Neural cell (in vitro differentiated cells): ENCODE results near the gene AARS2. TPM values are rescaled to one million over a fixed set of nuclear protein-coding genes. Genes with fewer than 3 reads are reported as not detected.

Experiments used
- H2AFZ ChIP-seq: fragments of 200-600, 300-800 bp; sonication (generic), shearing (Covaris generic); 2 replicates; pipeline ENCODE4 v1.6.0; 2014; ENCODE audit warnings: low read depth, mild to moderate bottlenecking, antibody characterized with exemption, low read length, moderate library complexity
- H3F3A ChIP-seq: fragments of 200-600 bp; shearing (Covaris generic); 2 replicates; pipeline ENCODE4 v1.6.1; 2016; ENCODE audit warnings: mild to moderate bottlenecking, moderate library complexity, mixed read lengths, antibody characterized with exemption, low read length; ENCODE audit not compliant: insufficient read depth, poor library complexity, severe bottlenecking
- H3K27ac ChIP-seq: fragments of 200-600, 300-800 bp; sonication (generic), shearing (Covaris generic); 2 replicates; pipeline ENCODE4 v1.5.1; 2014; ENCODE audit warnings: mild to moderate bottlenecking, low read length, moderate library complexity
- H3K27me3 ChIP-seq: fragments of 300-800, 200-600 bp; sonication (generic), shearing (Covaris generic); 2 replicates; pipeline ENCODE4 v1.6.0; 2014; ENCODE audit warnings: mild to moderate bottlenecking, low read depth, low read length, moderate library complexity; ENCODE audit not compliant: insufficient read depth
- H3K36me3 ChIP-seq: fragments of 300-800, 200-600 bp; sonication (generic), shearing (Covaris generic); 2 replicates; pipeline ENCODE4 v1.5.1; 2014; ENCODE audit warnings: mild to moderate bottlenecking, antibody characterized with exemption, low read length, moderate library complexity; ENCODE audit not compliant: insufficient read depth
- H3K4me2 ChIP-seq: fragments of 300-800, 200-600 bp; sonication (generic), shearing (Covaris generic); 2 replicates; pipeline ENCODE4 v1.6.0; 2014; ENCODE audit warnings: mild to moderate bottlenecking, low read length
- H3K4me3 ChIP-seq: fragments of 300-800, 200-600 bp; sonication (generic), shearing (Covaris generic); 2 replicates; pipeline ENCODE4 v1.5.1; 2014; ENCODE audit warnings: mild to moderate bottlenecking, low read length, moderate library complexity
- H3K79me2 ChIP-seq: fragments of 200-600 bp; shearing (Covaris generic); replicated peaks from 2 replicates; pipeline ENCODE4 v1.6.0; 2014; ENCODE audit warnings: mild to moderate bottlenecking, low read length, moderate library complexity; ENCODE audit not compliant: insufficient read depth
- H3K9ac ChIP-seq: fragments of 300-800, 200-600 bp; sonication (generic), shearing (Covaris generic); 2 replicates; pipeline ENCODE4 v1.6.1; 2016; ENCODE audit warnings: mild to moderate bottlenecking, low read length, mixed read lengths
- H3K9me2 ChIP-seq: fragments of 200-600 bp; shearing (Covaris generic); 2 replicates; pipeline ENCODE4 v1.6.1; 2016; ENCODE audit warnings: mild to moderate bottlenecking, low read length, mixed read lengths; ENCODE audit not compliant: insufficient read depth
- H3K9me3 ChIP-seq: fragments of 200-600, 300-800 bp; sonication (generic), shearing (Covaris generic); 2 replicates; pipeline ENCODE4 v1.6.1; 2016; ENCODE audit warnings: mild to moderate bottlenecking, mixed run types, low read length, moderate library complexity, mixed read lengths
- H4K20me1 ChIP-seq: fragments of 200-600 bp; shearing (Covaris generic); 2 replicates; pipeline ENCODE4 v1.6.1; 2016; ENCODE audit warnings: mild to moderate bottlenecking, mixed run types; ENCODE audit not compliant: insufficient read depth
- EP300 ChIP-seq: fragments of 450-650 bp; conservative IDR thresholded peaks from 2 replicates; pipeline ENCODE4 v1.6.1; 2014; ENCODE audit warnings: antibody characterized with exemption, mild to moderate bottlenecking, moderate library complexity; ENCODE audit not compliant: poor library complexity, severe bottlenecking
- EZH2 ChIP-seq: fragments of 200-600, 300-800 bp; shearing (Covaris generic), sonication (generic); IDR thresholded peaks from 2 replicates; pipeline ENCODE4 v1.6.1; 2014; ENCODE audit warnings: antibody characterized with exemption, low read length, borderline replicate concordance, mild to moderate bottlenecking; ENCODE audit not compliant: insufficient read depth, poor library complexity, severe bottlenecking
- MXI1 ChIP-seq: fragments of 450-650 bp; conservative IDR thresholded peaks from 2 replicates; pipeline ENCODE4 v1.6.1; 2014; ENCODE audit warnings: antibody characterized with exemption, mild to moderate bottlenecking; ENCODE audit not compliant: poor library complexity, severe bottlenecking
- POLR2AphosphoS5 ChIP-seq: IDR thresholded peaks from 2 replicates; pipeline ENCODE4 v1.6.1; 2012
- RAD21 ChIP-seq: fragments of 450-650 bp; conservative IDR thresholded peaks from 2 replicates; pipeline ENCODE4 v1.6.1; 2014; ENCODE audit warnings: antibody characterized with exemption, mild to moderate bottlenecking, moderate library complexity
- SMC3 ChIP-seq: fragments of 450-650 bp; conservative IDR thresholded peaks from 2 replicates; pipeline ENCODE4 v1.6.1; 2014; ENCODE audit warnings: antibody characterized with exemption, mild to moderate bottlenecking, moderate library complexity; ENCODE audit not compliant: poor library complexity
- TAF1 ChIP-seq: IDR thresholded peaks from 2 replicates; pipeline ENCODE4 v1.6.1; 2012; ENCODE audit warnings: low read depth
- polyA minus RNA-seq: library from RNA; depleted of rRNA, polyadenylated mRNA; stranded (reverse); fragments of >200 nt; gene quantifications from 2 replicates; pipeline ENCODE4 v1.2.3, GENCODE V29; 2014
- polyA plus RNA-seq: library from polyadenylated mRNA; depleted of rRNA; stranded (reverse); fragments of >200 nt; gene quantifications from 2 replicates; pipeline ENCODE4 v1.2.3, GENCODE V29; 2014
- TF ChIP-seq, protein P1 (sequence below): IDR thresholded peaks from 2 replicates; pipeline ENCODE4 v1.6.1; 2012; ENCODE audit warnings: borderline replicate concordance
- TF ChIP-seq, protein P2 (sequence below): fragments of 450-650 bp; IDR thresholded peaks from 2 replicates; pipeline ENCODE4 v1.5.1; 2014; ENCODE audit warnings: antibody characterized with exemption, mild to moderate bottlenecking, moderate library complexity; ENCODE audit not compliant: poor library complexity, severe bottlenecking

Gene AARS2
- polyA plus RNA-seq: 12.6 and 14.0 TPM in 2 replicates
- 17.8 and 19.2 TPM in 2 replicates for polyA minus RNA-seq

DNA sequence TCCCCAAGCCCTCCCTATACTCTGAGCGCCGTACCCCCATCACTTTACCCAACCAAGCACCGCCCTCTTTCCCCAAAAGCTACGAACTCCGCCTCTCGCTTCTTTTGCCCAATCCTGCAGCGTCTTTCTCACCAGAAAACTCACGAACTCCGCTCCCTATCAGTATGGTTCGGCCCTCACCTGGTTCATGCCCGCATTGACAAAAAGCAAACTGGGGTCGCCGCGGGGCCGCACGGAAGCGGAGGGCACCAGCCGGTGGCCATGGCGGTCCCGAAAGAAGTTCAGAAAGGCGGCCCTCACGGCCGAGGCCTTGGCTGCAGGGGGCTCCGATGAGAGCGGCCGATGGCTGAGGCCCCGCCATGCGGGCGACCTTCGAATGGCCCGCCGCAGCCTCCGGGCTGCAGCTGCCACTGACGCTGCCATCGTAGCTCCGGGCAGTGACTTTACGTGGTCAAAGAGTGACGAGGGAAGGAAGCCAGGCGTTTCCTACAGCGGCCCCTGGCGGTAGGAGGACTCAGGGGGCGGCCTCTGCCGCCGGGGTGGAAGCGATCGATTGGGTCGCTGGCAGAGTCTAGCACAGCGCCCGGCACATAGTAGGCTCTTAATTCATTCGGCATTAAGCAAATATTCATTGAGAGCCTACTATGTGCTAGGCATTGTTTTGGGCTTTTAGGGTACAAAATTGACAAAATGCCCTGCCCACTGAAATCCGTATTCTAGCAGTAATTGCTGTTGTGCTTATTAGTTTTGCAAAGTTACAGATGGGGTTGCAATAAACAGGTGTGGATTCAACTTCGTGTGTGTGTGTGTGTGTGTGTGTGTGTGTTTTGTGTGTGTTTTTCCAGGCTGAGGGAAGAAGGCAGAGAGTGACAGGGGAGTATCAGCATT, at the start of gene AARS2:
Gene AARS2 (minus strand): TSS at position 447 of the 888 bp plus-strand sequence. CDS start 24 bp downstream, at position 423.
- peaks cover 7% of the 10 kb centered on the region for H3K36me3 ChIP-seq
- no peaks in the 10 kb centered on the region for H4K20me1 ChIP-seq

DNA sequence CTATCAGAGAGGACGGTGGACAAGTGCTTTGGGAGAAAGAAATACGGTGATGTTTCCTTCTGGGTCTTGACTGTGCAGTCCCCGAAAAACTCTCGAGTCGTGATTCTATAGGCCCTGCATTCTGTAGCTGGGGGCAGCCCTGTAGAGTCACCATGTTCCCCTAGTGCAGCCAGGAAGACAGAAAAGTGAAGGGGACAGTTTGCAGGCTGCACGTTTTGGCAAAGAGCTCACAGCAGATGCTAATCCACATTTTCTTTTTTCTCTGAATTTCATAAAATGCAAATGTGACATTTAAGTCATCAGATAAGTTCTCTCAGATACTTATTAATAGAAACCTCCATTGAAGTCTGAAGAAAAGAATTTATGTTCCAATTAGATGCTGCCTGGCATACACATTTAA, 48.8 kb upstream of the AARS2 start:
- Histone ChIP-seq H4K20me1 (no peaks in the 10 kb centered on the region), H3K9me2 (no peaks in the 10 kb centered on the region), H3K4me3 (no peak overlapping the region), H2AFZ (no peak overlapping the region), H3K27ac (no peak overlapping the region), H3K9ac (no peak overlapping the region), H3K4me2 (no peak overlapping the region), H3K36me3 (no peaks in the 10 kb centered on the region), H3F3A (no peaks in the 10 kb centered on the region), H3K9me3 (no peaks in the 10 kb centered on the region), H3K27me3 (no peaks in the 10 kb centered on the region), H3K79me2 (no peaks in the 10 kb centered on the region)
- TF ChIP-seq RAD21: no peak
- TF ChIP-seq, protein P1, sequence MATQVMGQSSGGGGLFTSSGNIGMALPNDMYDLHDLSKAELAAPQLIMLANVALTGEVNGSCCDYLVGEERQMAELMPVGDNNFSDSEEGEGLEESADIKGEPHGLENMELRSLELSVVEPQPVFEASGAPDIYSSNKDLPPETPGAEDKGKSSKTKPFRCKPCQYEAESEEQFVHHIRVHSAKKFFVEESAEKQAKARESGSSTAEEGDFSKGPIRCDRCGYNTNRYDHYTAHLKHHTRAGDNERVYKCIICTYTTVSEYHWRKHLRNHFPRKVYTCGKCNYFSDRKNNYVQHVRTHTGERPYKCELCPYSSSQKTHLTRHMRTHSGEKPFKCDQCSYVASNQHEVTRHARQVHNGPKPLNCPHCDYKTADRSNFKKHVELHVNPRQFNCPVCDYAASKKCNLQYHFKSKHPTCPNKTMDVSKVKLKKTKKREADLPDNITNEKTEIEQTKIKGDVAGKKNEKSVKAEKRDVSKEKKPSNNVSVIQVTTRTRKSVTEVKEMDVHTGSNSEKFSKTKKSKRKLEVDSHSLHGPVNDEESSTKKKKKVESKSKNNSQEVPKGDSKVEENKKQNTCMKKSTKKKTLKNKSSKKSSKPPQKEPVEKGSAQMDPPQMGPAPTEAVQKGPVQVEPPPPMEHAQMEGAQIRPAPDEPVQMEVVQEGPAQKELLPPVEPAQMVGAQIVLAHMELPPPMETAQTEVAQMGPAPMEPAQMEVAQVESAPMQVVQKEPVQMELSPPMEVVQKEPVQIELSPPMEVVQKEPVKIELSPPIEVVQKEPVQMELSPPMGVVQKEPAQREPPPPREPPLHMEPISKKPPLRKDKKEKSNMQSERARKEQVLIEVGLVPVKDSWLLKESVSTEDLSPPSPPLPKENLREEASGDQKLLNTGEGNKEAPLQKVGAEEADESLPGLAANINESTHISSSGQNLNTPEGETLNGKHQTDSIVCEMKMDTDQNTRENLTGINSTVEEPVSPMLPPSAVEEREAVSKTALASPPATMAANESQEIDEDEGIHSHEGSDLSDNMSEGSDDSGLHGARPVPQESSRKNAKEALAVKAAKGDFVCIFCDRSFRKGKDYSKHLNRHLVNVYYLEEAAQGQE: no peak
- no peak for TF ChIP-seq MXI1
- no peak for TF ChIP-seq EP300
- no peak for TF ChIP-seq EZH2
- TF ChIP-seq, protein P2, sequence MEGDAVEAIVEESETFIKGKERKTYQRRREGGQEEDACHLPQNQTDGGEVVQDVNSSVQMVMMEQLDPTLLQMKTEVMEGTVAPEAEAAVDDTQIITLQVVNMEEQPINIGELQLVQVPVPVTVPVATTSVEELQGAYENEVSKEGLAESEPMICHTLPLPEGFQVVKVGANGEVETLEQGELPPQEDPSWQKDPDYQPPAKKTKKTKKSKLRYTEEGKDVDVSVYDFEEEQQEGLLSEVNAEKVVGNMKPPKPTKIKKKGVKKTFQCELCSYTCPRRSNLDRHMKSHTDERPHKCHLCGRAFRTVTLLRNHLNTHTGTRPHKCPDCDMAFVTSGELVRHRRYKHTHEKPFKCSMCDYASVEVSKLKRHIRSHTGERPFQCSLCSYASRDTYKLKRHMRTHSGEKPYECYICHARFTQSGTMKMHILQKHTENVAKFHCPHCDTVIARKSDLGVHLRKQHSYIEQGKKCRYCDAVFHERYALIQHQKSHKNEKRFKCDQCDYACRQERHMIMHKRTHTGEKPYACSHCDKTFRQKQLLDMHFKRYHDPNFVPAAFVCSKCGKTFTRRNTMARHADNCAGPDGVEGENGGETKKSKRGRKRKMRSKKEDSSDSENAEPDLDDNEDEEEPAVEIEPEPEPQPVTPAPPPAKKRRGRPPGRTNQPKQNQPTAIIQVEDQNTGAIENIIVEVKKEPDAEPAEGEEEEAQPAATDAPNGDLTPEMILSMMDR: no peak
- TF ChIP-seq SMC3: no peak
- TF ChIP-seq POLR2AphosphoS5: no peak

More for the DNA sequence above, at the start of gene AARS2:
- Histone ChIP-seq H3K27me3 (no peaks in the 10 kb centered on the region), H3K9me3 (no peaks in the 10 kb centered on the region), H3K27ac (peak within 1 kb of the TSS; percentile 47), H3K4me3 (peak within 1 kb of the TSS; percentile 98), H2AFZ (peak within 1 kb of the TSS; percentile 83), H3K79me2 (peaks cover 7% of the 10 kb centered on the region), H3K4me2 (peak within 1 kb of the TSS; percentile 59), H3K9ac (peak within 1 kb of the TSS; percentile 74), H3K9me2 (no peaks in the 10 kb centered on the region), H3F3A (no peaks in the 10 kb centered on the region)
- peak; percentile 71 for TF ChIP-seq POLR2AphosphoS5
- TF ChIP-seq RAD21: peak; percentile 59
- TF ChIP-seq EP300: peak; percentile 23
- TF ChIP-seq MXI1: peak; percentile 95
- TF ChIP-seq, protein P2: peak; percentile 98
- TF ChIP-seq SMC3: peak; percentile 71
- TF ChIP-seq TAF1: peak; percentile 81
- TF ChIP-seq EZH2: no peak
- TF ChIP-seq, protein P1: peak; percentile 53
